Suprapubic skin (tissue), 3 donors: ENCODE results near the gene EEF1E1.

Experiments
- CTCF ChIP-seq, 2 donors: fragments of 200-600 bp in 1 of 2; fragments of 450-650 bp in 1 of 2; sonication (generic) in 1 of 2; IDR thresholded peaks; one replicate each; pipeline ENCODE4 v1.5.1; 2016 to 2019; ENCODE audit warnings: antibody characterized with exemption in 2 of 2, mild to moderate bottlenecking in 1 of 2, moderate library complexity in 1 of 2
- POLR2A ChIP-seq, 2 donors: fragments of 450-650 bp; IDR thresholded peaks; one replicate each; pipeline ENCODE4 v1.6.1; 2017; ENCODE audit warnings: antibody characterized with exemption in 2 of 2, mild to moderate bottlenecking in 2 of 2, moderate library complexity in 2 of 2

DNA sequence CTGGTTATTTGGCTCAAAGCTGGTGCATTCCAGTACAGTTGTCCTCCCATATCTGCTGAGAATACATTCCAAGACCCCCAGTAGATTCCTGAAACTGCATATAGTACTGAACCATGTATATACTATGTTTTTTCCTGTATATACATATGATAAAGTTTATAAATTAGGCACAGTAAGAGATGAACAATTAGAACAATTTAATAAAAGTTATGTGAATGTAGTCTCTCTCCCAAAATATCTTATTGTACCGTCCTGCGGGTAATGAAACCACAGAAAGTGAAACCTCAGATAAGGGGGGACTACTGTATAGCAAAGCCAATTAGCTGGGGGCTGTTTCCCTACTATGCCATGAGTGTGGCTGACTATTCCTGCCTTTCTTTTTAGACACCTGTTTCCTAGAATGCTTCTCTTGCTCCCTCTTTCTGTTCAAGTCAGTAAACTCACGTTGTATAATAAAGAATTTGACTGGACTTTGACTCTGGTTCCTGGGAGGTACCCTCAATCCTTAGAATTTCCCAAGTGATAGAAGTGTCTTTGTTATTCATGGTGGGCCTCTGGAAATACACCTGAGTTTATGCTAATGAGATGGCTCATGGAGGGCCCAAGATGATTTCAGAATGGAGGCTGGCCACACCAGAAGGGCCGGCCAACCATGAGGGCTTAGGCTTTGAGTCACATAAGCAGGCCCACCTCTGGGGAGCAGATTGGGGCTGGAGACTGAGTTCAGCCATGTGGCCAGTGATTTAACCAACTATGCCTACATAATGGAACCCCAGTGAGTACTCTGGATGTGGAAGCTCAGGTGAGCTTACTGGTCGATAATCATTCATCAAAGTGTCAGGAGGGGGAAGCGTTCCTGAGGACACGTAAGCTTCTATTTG is 37.5 kb downstream of the EEF1E1 start:
- no peak for TF ChIP-seq CTCF (IDR thresholded peaks at IDR 0.05)
- no peak for TF ChIP-seq POLR2A (IDR thresholded peaks at IDR 0.05)
